ENCODE measurements around the gene STAG1.
A peak's percentile ranks its signal among the peaks of the same experiment; 100 is the strongest.
"Not testable (repeated sequence)": the region's sequence is repeated elsewhere in the genome, so short reads cannot be mapped to it uniquely, and the experiment has no call there.

The STAG1 gene

GRCh38 chr3:136698361-136698760 is 53.8 kb downstream of the STAG1 start:
- no peak for DNase-seq

GRCh38 chr3:136696797-136697196 is 55.4 kb downstream of the STAG1 start:
- DNase-seq, result no peak

- DNase-seq, result peak; percentile 38
These were observed 57.9 kb downstream of the STAG1 start for GRCh38 chr3:136694321-136694720.

GRCh38 chr3:136690599-136690998 is 61.6 kb downstream of the STAG1 start:
- DNase-seq, result peak; percentile 71

- peak; percentile 54 for DNase-seq
These were observed 66.3 kb downstream of the STAG1 start for GRCh38 chr3:136685882-136686281.

- DNase-seq, result no peak
These were observed 69.4 kb downstream of the STAG1 start for GRCh38 chr3:136682740-136683312.

- DNase-seq, result no peak
These were observed 73.2 kb downstream of the STAG1 start for GRCh38 chr3:136678981-136679380.

- DNase-seq, result no peak
These were observed 76.2 kb downstream of the STAG1 start for GRCh38 chr3:136676009-136676408.

GRCh38 chr3:136675150-136675858 is 76.9 kb downstream of the STAG1 start:
- no peak for DNase-seq

GRCh38 chr3:136672457-136672856 is 79.7 kb downstream of the STAG1 start:
- peak; percentile 70 for DNase-seq

GRCh38 chr3:136671921-136672320 is 80.3 kb downstream of the STAG1 start:
- DNase-seq, result no peak

GRCh38 chr3:136670166-136670565 is 82.0 kb downstream of the STAG1 start:
- DNase-seq, result no peak

GRCh38 chr3:136667081-136667480 is 85.1 kb downstream of the STAG1 start:
- DNase-seq, result peak; percentile 43

- not testable (repeated sequence) for DNase-seq
These were observed 85.9 kb downstream of the STAG1 start for GRCh38 chr3:136666301-136666700.

- no peak for DNase-seq
These were observed 87.4 kb downstream of the STAG1 start for GRCh38 chr3:136664771-136665170.

- no peak for DNase-seq
These were observed 90.9 kb downstream of the STAG1 start for GRCh38 chr3:136661282-136661681.

GRCh38 chr3:136658946-136659682 is 93.1 kb downstream of the STAG1 start:
- DNase-seq, result peak; percentile 36

- no peak for DNase-seq
These were observed 94.7 kb downstream of the STAG1 start for GRCh38 chr3:136657526-136657925.

GRCh38 chr3:136653628-136654027 is 98.5 kb downstream of the STAG1 start:
- no peak for DNase-seq

- peak; percentile 83 for DNase-seq
These were observed 100.6 kb downstream of the STAG1 start for GRCh38 chr3:136651581-136651980.

GRCh38 chr3:136650461-136650860 is 101.7 kb downstream of the STAG1 start:
- DNase-seq, result no peak

GRCh38 chr3:136645915-136646314 is 106.3 kb downstream of the STAG1 start:
- DNase-seq, result no peak

GRCh38 chr3:136644212-136644611 is 108.0 kb downstream of the STAG1 start:
- no peak for DNase-seq

GRCh38 chr3:136643380-136643779 is 108.8 kb downstream of the STAG1 start:
- DNase-seq, result not testable (repeated sequence)
